Vagina (tissue), 2 donors: Measurements from ENCODE around the gene PRICKLE2. TPM values are rescaled to one million over a fixed set of nuclear protein-coding genes. Genes with fewer than 3 reads are reported as not detected.

Experiments used
- DNase-seq, 2 donors: peaks; one replicate each; pipeline ENCODE4 v3.0.0-alpha.2; 2017; ENCODE audit errors: extremely low spot score in 2 of 2
- H3K27ac ChIP-seq: fragments of 200-600 bp; sonication (generic); one replicate; pipeline ENCODE4 v1.5.1; 2019
- H3K27me3 ChIP-seq: fragments of 200-600 bp; sonication (generic); one replicate; pipeline ENCODE4 v1.5.1; 2019
- H3K36me3 ChIP-seq, 2 donors: fragments of 200-600 bp; sonication (generic); one replicate each; pipeline ENCODE4 v1.5.1; 2017 to 2019
- H3K4me1 ChIP-seq: fragments of 200-600 bp; sonication (generic); one replicate; pipeline ENCODE4 v1.5.1; 2019
- H3K4me3 ChIP-seq, 2 donors: fragments of 200-600 bp; sonication (generic); 1 replicate in 1 of 2; 2 replicates in 1 of 2; pipeline ENCODE4 v1.5.1; 2016 to 2019
- H3K9me3 ChIP-seq: fragments of 200-600 bp; sonication (generic); one replicate; pipeline ENCODE4 v1.5.1; 2019
- CTCF ChIP-seq, 3 experiments: fragments of 450-650 bp in 2 of 3; fragments of 200-600 bp in 1 of 3; sonication (generic) in 1 of 3; IDR thresholded peaks; one replicate each; pipeline ENCODE4 v1.5.1; 2017 to 2019; ENCODE audit warnings: antibody characterized with exemption in 3 of 3, mild to moderate bottlenecking in 2 of 3, moderate library complexity in 2 of 3
- POLR2A ChIP-seq, 2 donors: fragments of 450-650 bp; IDR thresholded peaks; one replicate each; pipeline ENCODE4 v1.6.1; 2017; ENCODE audit warnings: antibody characterized with exemption in 2 of 2, mild to moderate bottlenecking in 2 of 2, moderate library complexity in 2 of 2
- POLR2AphosphoS5 ChIP-seq, 2 donors: sonication (generic); formaldehyde crosslinking; IDR thresholded peaks; one replicate each; pipeline ENCODE4 v1.9.0; 2017; ENCODE audit warnings: antibody characterized with exemption in 2 of 2, mild to moderate bottlenecking in 2 of 2, low read depth in 1 of 2; ENCODE audit not compliant: insufficient read depth in 1 of 2
- intact Hi-C: fragments of 100-400 bp; cut with DNase I; formaldehyde crosslinking; loops from one replicate; pipeline ENCODE4 v1.15.1; 2023
- total RNA-seq: library from RNA; depleted of rRNA; stranded (reverse); fragments of >200 nt; gene quantifications from one replicate; pipeline ENCODE4 v1.2.3, GENCODE V29; 2016

Gene PRICKLE2
- total RNA-seq, 1 donor from 2014 or later = 39.3 TPM

- TF ChIP-seq POLR2AphosphoS5 (IDR thresholded peaks at IDR 0.05; ENCODE audit: insufficient read depth in 1 of 2, low read depth in 1 of 2) (no peak), POLR2A (IDR thresholded peaks at IDR 0.05) (no peak), CTCF (IDR thresholded peaks at IDR 0.05) (no peak)
- no peak overlapping the region for H3K27ac ChIP-seq
- H3K27me3 ChIP-seq = no peaks in the 10 kb centered on the region
- no peak overlapping the region for H3K4me3 ChIP-seq
- no peaks in the 10 kb centered on the region for H3K36me3 ChIP-seq
- no peak for DNase-seq
- intact Hi-C loops = no loop called here
- H3K9me3 ChIP-seq = no peaks in the 10 kb centered on the region
- H3K4me1 ChIP-seq = peaks cover 22% of the 10 kb centered on the region
Observed at GRCh38 chr3:64073158-64073761, 152.0 kb downstream of the PRICKLE2 start.

GRCh38 chr3:64072126-64072525, 153.1 kb downstream of the PRICKLE2 start:
- Histone ChIP-seq H3K36me3 (no peaks in the 10 kb centered on the region), H3K27ac (no peak overlapping the region), H3K4me3 (no peak overlapping the region), H3K27me3 (no peaks in the 10 kb centered on the region), H3K9me3 (no peaks in the 10 kb centered on the region), H3K4me1 (peaks cover 34% of the 10 kb centered on the region)
- TF ChIP-seq POLR2A (IDR thresholded peaks at IDR 0.05) (no peak), POLR2AphosphoS5 (IDR thresholded peaks at IDR 0.05; ENCODE audit: insufficient read depth in 1 of 2, low read depth in 1 of 2) (no peak), CTCF (IDR thresholded peaks at IDR 0.05) (no peak)
- DNase-seq = no peak
- intact Hi-C loops = no loop called here

DNA sequence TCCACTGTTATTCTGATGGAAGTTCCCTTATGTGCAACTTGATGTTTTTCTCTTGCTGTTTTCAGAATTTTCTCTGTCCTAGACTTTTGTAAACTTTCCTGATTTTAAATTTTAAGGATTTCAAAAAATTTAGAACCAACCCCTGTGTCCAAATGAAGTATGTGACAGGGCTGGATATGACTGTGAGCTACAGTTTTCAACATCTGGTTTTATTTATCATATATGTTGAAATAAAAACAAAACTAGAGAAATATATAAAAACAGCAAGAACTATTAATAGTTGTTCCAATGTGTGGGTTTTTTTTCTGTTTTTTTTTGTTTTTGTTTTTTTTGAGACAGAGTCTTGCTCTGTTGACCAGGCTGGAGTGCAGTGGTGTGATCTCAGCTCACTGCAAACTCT, 154.6 kb downstream of the PRICKLE2 start:
- H3K4me1 ChIP-seq = peaks cover 35% of the 10 kb centered on the region
- no peaks in the 10 kb centered on the region for H3K27me3 ChIP-seq
- no peaks in the 10 kb centered on the region for H3K9me3 ChIP-seq
- DNase-seq = no peak
- no peak overlapping the region for H3K27ac ChIP-seq
- intact Hi-C loops = no loop called here
- TF ChIP-seq CTCF (IDR thresholded peaks at IDR 0.05) = no peak
- no peak for TF ChIP-seq POLR2AphosphoS5 (IDR thresholded peaks at IDR 0.05; ENCODE audit: insufficient read depth in 1 of 2, low read depth in 1 of 2)
- no peak for TF ChIP-seq POLR2A (IDR thresholded peaks at IDR 0.05)
- H3K4me3 ChIP-seq = no peak overlapping the region
- H3K36me3 ChIP-seq = no peaks in the 10 kb centered on the region

DNA sequence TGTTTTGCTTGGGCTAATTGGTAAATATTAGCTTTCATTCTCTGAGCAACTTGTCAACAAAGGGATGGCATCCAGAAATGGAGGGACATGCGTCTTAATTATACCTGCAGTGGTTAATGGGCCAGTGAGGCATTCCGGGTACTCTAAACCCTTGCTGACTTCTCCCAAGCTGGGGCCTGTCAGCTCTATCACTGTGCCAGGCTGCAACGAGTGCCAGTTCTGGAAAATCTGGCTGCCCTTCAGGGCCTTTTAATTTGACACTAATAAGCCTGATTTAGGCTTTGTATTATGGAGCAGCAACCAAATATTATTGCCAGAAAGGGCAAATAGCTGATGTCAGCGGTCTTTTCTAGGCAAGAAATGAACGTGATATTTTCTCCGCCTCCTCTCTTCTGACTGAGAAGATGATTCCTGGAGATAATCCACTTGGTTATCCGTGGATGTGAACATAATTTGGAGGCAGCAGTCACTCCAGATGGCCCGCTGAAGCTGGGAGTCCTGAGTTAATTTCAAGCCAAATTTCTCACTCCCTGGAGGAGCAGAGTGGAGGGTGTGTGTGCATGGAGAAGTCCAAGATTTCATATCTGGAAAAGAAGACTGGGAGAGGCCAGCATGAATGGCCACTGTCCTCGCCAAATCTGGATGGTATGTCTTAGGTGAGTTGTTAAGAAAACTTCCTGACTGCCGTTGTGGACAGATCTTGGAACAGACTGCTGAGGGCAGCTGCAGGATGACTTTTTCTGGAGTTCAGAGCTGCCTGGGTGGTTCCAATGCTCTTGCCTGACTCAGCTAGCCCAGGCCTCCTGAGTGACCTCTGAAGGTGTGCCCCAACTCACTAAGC, 157.5 kb downstream of the PRICKLE2 start:
- intact Hi-C loops = no loop called here
- TF ChIP-seq CTCF (IDR thresholded peaks at IDR 0.05) = no peak
- peak in 1 of 2 donors; percentile 47 for DNase-seq
- H3K36me3 ChIP-seq = no peaks in the 10 kb centered on the region
- no peaks in the 10 kb centered on the region for H3K9me3 ChIP-seq
- H3K27ac ChIP-seq = no peak overlapping the region
- H3K4me3 ChIP-seq = no peak overlapping the region
- peaks cover 21% of the 10 kb centered on the region for H3K4me1 ChIP-seq
- H3K27me3 ChIP-seq = no peaks in the 10 kb centered on the region

GRCh38 chr3:64064804-64065203, 160.5 kb downstream of the PRICKLE2 start:
- TF ChIP-seq CTCF (IDR thresholded peaks at IDR 0.05) (no peak), POLR2AphosphoS5 (IDR thresholded peaks at IDR 0.05; ENCODE audit: insufficient read depth in 1 of 2, low read depth in 1 of 2) (no peak), POLR2A (IDR thresholded peaks at IDR 0.05) (no peak)
- Histone ChIP-seq H3K36me3 (no peaks in the 10 kb centered on the region), H3K27ac (no peak overlapping the region), H3K27me3 (no peaks in the 10 kb centered on the region), H3K4me3 (no peak overlapping the region), H3K4me1 (peaks cover 13% of the 10 kb centered on the region), H3K9me3 (no peaks in the 10 kb centered on the region)
- intact Hi-C loops = no loop called here
- no peak for DNase-seq
